Measurements from ENCODE around the gene BMPR1B. TPM values are rescaled to one million over a fixed set of nuclear protein-coding genes. Genes with fewer than 3 reads are reported as not detected.

The BMPR1B gene
- total and polyA plus RNA-seq, 2 of the 8 experiments (the other 6 are each of a cell fraction or from before 2014, with no cell fraction given), result 0.14 to 1.1 TPM

- Histone ChIP-seq H4K20me1 (replicated peaks in 1 of 2; ENCODE audit: control insufficient read depth in 1 of 2, insufficient read depth in 2 of 2, low read length in 2 of 2) (no peaks in the 10 kb centered on the region), H4K5ac (ENCODE audit: insufficient read length, low read depth, low read length) (no peak overlapping the region), H3K18ac (ENCODE audit: extremely low read depth, low read length) (no peak overlapping the region), H3K14ac (ENCODE audit: insufficient read length) (no peak overlapping the region), H3K27ac (ENCODE audit: low read depth, low read length) (no peak overlapping the region), H3K4me2 (ENCODE audit: insufficient read depth in 1 of 2, low read depth in 2 of 2, low read length in 2 of 2) (no peak overlapping the region), H3K23ac (ENCODE audit: insufficient read length) (no peak overlapping the region), H4K8ac (ENCODE audit: extremely low read depth, insufficient read depth, low read length) (no peak overlapping the region), H3K56ac (replicated peaks; ENCODE audit: insufficient read length, low read depth, low read length) (no peak overlapping the region), H2AK5ac (ENCODE audit: low read depth, low read length) (no peak overlapping the region), H2BK20ac (ENCODE audit: low read length) (no peak overlapping the region), H3K79me2 (ENCODE audit: control insufficient read depth in 1 of 2, insufficient read depth in 2 of 2, low read length in 2 of 2) (no peaks in the 10 kb centered on the region), H2AFZ (ENCODE audit: low read length) (no peak overlapping the region), H4K91ac (replicated peaks; ENCODE audit: insufficient read length, low read length) (no peak overlapping the region), H3K23me2 (ENCODE audit: low read depth, low read length) (no peaks in the 10 kb centered on the region), H2BK5ac (ENCODE audit: low read depth, low read length) (no peak overlapping the region), H3K9ac (replicated peaks in 1 of 4; ENCODE audit: extremely low read depth in 1 of 4, low read depth in 3 of 4, low read length in 3 of 4) (no peak overlapping the region), H3K79me1 (ENCODE audit: low read depth, low read length) (no peaks in the 10 kb centered on the region), H3K4me3 (ENCODE audit: extremely low read depth in 1 of 4, insufficient read depth in 2 of 4, low read depth in 3 of 4, low read length in 4 of 4) (no peak overlapping the region), H3K36me3 (ENCODE audit: control insufficient read depth in 2 of 4, insufficient read depth in 4 of 4, low read length in 3 of 4) (no peaks in the 10 kb centered on the region), H2BK15ac (ENCODE audit: low read length) (no peak overlapping the region), H3K27me3 (replicated peaks in 1 of 4; ENCODE audit: control insufficient read depth in 3 of 4, extremely low read depth in 1 of 4, insufficient read depth in 3 of 4, low read length in 3 of 4) (no peaks in the 10 kb centered on the region), H3K4ac (replicated peaks; ENCODE audit: insufficient read length, low read depth, low read length) (no peak overlapping the region), H2BK12ac (ENCODE audit: low read depth, low read length) (no peak overlapping the region), H3K9me3 (ENCODE audit: insufficient read depth in 2 of 2, low read depth in 1 of 2, low read length in 1 of 2) (no peaks in the 10 kb centered on the region), H3K4me1 (replicated peaks in 1 of 4; ENCODE audit: control insufficient read depth in 3 of 4, insufficient read depth in 4 of 4, low read length in 3 of 4) (peaks cover 0 to 6% (median 2%) of the 10 kb centered on the region in 4 experiments; a peak in 4 of 7 replicates), H2BK120ac (replicated peaks; ENCODE audit: low read depth, low read length) (no peak overlapping the region)
- WGBS, 2 experiments (ENCODE audit: extremely low coverage in 1 of 2, insufficient coverage in 1 of 2, insufficient read length in 1 of 2, insufficient replicate concordance in 2 of 2, low coverage in 1 of 2, low lambda C conversion rate in 2 of 2, missing lambda C conversion rate in 1 of 2), result 89% methylated on average over 6 of the region's 6 CpGs; no CpG with 5 or more reads in 1 of the 2 experiments
- ChIA-PET CTCF (ENCODE audit: partially characterized antibody) (interaction anchor here (1.0 to 8.0 kb wide), 3 partner anchors 13 to 383 kb away, joined by 3 to 52 read pairs (median 3); partner anchors contain the start of gene UNC5C), POLR2A (ENCODE audit: partially characterized antibody) (no interaction called here)
- TF ChIP-seq POLR2A (IDR thresholded peaks at IDR 0.05; ENCODE audit: control extremely low read depth in 1 of 2, low read depth in 2 of 2, low read length in 2 of 2) (no peak), EP300 (IDR thresholded peaks at IDR 0.05; ENCODE audit: borderline replicate concordance in 1 of 2, low read depth in 2 of 2, low read length in 2 of 2) (no peak)
- no peak for FAIRE-seq
- DNase-seq (ENCODE audit: low read depth in 1 of 2, low spot score in 2 of 2), result no peak
Measured at GRCh38 chr4:95162867-95163266, 405.1 kb downstream of the BMPR1B start.

Measured in H1 (cell line).